GM10248 (cell line): ENCODE data around the gene AGBL3.

Experiments
- CTCF ChIA-PET: fragments of 300-600 bp; sonication (Branson Sonifier 250); formaldehyde crosslinking; extraction: SDS; loops from one replicate; lab custom pipeline; 2021; ENCODE audit warnings: antibody characterized with exemption; lab: Yijun Ruan, JAX
- POLR2A ChIA-PET: fragments of 350-650 bp; sonication (Branson Sonifier 250); formaldehyde crosslinking; extraction: SDS; loops from one replicate; lab custom pipeline; 2020; ENCODE audit warnings: antibody characterized with exemption; lab: Yijun Ruan, JAX
- DNase-seq: peaks from one replicate; pipeline ENCODE4 v3.0.0; 2012; ENCODE audit errors: extremely low spot score
- TF ChIP-seq, protein P1 (sequence below): IDR thresholded peaks from 2 replicates; pipeline ENCODE4 v1.5.1; 2012; ENCODE audit warnings: mild to moderate bottlenecking, low read depth; ENCODE audit errors: extremely low read depth, missing control alignments, control extremely low read depth

AGBL3 gene

DNA sequence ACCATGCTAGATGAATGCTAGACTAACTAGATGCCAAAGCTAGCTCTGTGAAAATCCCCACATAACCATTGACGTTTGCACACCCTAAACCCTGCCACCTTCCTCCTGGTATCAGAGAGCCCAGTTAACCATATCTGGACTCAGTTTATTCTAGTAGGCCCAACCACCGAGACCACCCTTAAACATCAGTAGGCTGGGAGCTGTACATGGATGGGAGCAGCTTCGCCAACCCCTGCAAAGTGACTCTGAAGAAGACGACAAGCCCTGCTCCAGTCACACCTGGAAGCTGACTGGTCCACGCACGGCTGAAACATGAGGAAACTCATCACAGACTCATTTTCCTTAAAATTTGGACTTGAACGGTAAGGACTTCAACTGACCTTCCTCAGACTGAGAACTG, 188.6 kb downstream of the AGBL3 start:
- no peak for DNase-seq
- CTCF ChIA-PET, result interaction anchor here (1.1 to 2.4 kb wide), 4 partner anchors 10 to 188 kb away, joined by 3 to 11 read pairs (median 6); partner anchors contain the start of gene AGBL3
- TF ChIP-seq, protein P1, sequence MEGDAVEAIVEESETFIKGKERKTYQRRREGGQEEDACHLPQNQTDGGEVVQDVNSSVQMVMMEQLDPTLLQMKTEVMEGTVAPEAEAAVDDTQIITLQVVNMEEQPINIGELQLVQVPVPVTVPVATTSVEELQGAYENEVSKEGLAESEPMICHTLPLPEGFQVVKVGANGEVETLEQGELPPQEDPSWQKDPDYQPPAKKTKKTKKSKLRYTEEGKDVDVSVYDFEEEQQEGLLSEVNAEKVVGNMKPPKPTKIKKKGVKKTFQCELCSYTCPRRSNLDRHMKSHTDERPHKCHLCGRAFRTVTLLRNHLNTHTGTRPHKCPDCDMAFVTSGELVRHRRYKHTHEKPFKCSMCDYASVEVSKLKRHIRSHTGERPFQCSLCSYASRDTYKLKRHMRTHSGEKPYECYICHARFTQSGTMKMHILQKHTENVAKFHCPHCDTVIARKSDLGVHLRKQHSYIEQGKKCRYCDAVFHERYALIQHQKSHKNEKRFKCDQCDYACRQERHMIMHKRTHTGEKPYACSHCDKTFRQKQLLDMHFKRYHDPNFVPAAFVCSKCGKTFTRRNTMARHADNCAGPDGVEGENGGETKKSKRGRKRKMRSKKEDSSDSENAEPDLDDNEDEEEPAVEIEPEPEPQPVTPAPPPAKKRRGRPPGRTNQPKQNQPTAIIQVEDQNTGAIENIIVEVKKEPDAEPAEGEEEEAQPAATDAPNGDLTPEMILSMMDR, result no peak
- POLR2A ChIA-PET, result interaction anchor here (1.1 to 2.1 kb wide), 2 partner anchors 12 to 60 kb away, joined by 3 to 6 read pairs; no protein-coding TSS in a partner anchor

DNA sequence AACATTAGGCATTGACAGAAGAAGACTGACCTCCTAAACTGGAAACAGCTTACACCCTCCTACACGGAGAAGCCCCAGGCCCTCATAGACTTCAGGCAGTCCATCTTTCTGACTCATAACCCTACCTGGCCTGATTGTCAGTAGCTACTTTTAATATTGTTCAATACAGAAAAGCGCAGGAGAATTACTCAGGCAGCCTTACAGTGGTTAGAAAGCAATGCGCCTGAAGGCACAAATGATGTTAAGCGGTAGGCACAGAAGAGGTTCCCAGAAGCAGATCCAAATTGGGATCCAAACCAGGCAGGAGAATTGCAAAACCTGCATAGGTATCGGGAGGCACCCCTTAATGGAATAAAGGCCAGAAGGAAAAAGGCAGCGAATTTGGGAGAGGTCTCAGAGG, 189.6 kb downstream of the AGBL3 start:
- TF ChIP-seq, protein P1, result no peak
- ChIA-PET CTCF (interaction anchor here (1.8 to 2.4 kb wide), 2 partner anchors 11 to 23 kb away, joined by 4 to 10 read pairs; no protein-coding TSS in a partner anchor), POLR2A (no interaction called here)
- DNase-seq, result no peak

DNA sequence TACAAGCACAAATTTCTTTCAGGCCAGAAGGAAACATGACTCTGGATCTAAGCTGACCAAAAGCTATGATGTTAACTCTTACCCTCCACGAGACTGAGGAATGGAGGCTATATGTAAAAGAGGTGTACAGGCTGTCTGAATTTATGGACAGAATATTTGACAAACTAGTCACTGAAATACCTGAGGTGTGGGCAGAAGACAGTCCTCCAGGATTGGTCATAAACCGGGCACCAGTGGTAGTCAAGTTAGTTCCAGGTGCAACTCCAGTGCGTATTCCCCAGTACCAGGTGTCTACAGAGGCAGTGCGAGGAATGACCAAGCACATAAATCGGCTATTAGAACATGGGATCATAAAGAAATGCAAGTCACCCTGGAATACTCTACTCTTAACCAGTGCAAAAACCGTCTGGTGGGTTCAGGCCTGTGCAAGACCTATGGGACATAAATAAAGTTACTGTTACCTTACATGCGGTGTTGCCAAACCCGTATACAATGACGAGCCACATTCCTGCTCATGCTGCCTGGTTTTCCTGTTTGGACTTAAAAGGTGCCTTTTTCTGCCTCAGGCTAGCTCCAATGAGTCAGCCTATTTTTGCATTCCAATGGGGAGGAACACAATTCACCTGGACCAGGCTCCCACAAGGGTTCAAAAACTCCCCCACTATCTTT, 190.9 kb downstream of the AGBL3 start:
- DNase-seq, result no peak
- ChIA-PET POLR2A (no interaction called here), CTCF (interaction anchor here (1.0 to 4.7 kb wide), 4 partner anchors 7 to 98 kb away, joined by 3 to 29 read pairs (median 4); partner anchors contain the start of gene CYREN)
- TF ChIP-seq, protein P1, result no peak

DNA sequence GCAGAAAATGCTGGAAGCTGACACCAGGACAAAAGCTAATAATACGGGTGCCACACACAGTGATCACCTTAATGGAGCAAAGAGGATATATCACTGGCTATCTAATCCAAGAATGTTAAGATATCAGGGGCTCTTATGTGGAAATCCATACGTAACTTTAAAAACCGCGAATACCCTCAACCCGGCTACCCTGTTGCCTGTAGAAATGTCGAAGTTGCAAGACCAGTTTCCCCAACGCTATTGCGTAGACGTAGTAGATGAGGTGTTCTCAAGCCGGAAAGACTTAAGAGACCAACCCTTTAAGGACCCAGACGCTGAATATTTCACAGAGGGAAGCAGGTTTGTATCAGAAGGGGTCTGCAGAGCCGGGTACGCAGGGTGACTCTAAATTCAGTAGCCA, 192.1 kb downstream of the AGBL3 start:
- CTCF ChIA-PET, result interaction anchor here (1.0 to 4.7 kb wide), 4 partner anchors 8 to 100 kb away, joined by 3 to 29 read pairs (median 4); partner anchors contain the start of gene CYREN
- TF ChIP-seq, protein P1, result no peak
- POLR2A ChIA-PET, result no interaction called here
- no peak for DNase-seq

DNA sequence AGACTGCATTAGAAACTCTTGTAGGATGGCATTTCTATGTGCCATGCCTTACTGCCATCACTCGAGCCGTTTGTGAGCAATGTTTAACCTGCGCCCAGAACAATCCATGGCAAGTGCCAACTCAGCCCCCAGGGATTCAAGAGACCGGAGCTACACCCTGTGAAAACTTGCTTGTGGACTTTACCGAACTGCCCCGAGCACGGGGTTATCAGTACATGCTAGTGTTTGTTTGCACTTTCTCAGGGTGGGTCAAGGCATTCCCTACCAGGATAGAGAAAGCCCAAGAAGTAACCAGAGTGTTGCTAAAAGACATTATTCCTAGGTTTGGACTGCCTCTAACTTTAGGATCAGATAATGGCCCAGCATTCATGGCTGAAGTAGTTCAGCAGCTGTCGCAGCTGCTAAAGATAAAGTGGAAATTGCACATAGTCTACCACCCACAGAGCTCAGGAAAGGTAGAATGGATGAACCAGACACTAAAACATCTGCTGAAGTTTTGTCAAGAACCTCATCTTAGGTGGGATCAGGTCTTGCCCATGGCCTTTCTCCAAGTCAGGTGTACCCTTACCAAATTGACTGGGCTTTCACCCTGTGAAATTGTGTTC, 193.1 kb downstream of the AGBL3 start:
- CTCF ChIA-PET, result interaction anchor here (0.8 to 4.7 kb wide), 7 partner anchors 9 to 544 kb away, joined by 3 to 29 read pairs (median 3); partner anchors contain the start of genes CYREN and TMEM140
- TF ChIP-seq, protein P1, result no peak
- no peak for DNase-seq
- POLR2A ChIA-PET, result interaction anchor here (0.6 kb wide), 1 partner anchor 28 kb away, joined by 3 read pairs; no protein-coding TSS in a partner anchor

DNA sequence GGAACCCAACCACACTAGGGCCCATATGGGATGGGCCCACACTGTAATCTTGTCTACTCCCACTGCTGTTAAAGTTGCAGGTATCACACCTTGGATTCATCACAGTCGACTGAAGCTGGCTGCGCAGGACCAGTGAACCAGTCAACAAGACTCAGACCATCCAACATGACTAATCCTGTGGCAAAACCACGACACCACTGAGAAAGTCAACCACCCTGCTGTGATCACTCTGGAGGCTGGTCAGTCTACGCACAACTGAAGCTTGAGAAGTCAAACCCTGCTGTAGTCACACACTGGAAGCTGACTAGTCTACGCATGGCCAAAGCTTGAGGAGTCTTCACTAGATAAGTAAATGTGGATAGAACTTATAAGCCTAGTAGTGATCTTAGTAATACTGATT, 193.8 kb downstream of the AGBL3 start:
- ChIA-PET POLR2A (no interaction called here), CTCF (interaction anchor here (0.8 to 4.7 kb wide), 6 partner anchors 10 to 544 kb away, joined by 3 to 29 read pairs (median 3); partner anchors contain the start of genes CYREN and TMEM140)
- DNase-seq, result no peak
- TF ChIP-seq, protein P1, result no peak
